Measurements from ENCODE around the gene SLC39A11.
"Not testable (repeated sequence)": the region's sequence is repeated elsewhere in the genome, so short reads cannot be mapped to it uniquely, and the experiment has no call there.

Gene SLC39A11

GRCh38 chr17:72921347-72922054, 171.0 kb downstream of the SLC39A11 start:
- DNase-seq (ENCODE audit: low read depth, low spot score), result no peak

DNA sequence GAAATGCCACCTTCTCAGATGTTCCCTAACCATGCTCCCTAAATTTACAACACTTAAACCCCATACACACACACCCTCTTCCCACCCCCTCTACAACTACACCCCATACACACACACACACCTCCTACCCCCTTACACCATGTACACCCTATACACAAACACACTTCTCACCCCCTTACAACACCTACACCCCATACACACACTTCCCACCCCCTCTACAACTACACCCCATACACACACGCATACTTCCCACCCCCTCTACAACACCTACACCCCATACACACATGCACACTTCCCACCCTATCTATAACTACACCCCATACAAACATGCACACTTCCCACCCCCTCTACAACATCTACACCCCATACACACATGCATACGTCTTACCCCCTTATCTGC, 172.0 kb downstream of the SLC39A11 start:
- no peak for DNase-seq (ENCODE audit: low read depth, low spot score)

- DNase-seq (ENCODE audit: low read depth, low spot score), result no peak
Observed at GRCh38 chr17:72916991-72917390, 175.5 kb downstream of the SLC39A11 start.

- no peak for DNase-seq (ENCODE audit: low read depth, low spot score)
Observed at GRCh38 chr17:72915625-72916081, 176.8 kb downstream of the SLC39A11 start.

GRCh38 chr17:72913142-72913682, 179.3 kb downstream of the SLC39A11 start:
- no peak for DNase-seq (ENCODE audit: low read depth, low spot score)

DNA sequence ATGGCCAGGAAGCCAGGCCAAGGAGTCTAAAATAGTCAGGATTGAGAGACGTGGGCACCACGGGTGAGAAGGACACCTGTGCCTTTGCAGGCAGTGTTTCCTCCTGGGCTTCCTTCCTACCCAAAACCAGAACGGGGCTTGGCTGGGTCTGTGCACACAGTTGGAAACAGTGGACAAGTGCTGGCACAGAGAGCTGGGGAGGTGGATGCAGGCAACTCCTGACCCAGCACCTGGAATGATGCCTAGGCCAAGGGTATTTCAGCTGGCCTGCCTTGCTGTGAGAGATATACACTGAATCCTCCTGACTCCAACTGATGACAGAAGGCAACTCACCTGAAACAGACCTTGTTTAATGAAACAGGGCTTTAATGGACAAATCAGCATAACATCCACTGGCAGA, 186.2 kb downstream of the SLC39A11 start:
- DNase-seq (ENCODE audit: low read depth, low spot score), result no peak

DNA sequence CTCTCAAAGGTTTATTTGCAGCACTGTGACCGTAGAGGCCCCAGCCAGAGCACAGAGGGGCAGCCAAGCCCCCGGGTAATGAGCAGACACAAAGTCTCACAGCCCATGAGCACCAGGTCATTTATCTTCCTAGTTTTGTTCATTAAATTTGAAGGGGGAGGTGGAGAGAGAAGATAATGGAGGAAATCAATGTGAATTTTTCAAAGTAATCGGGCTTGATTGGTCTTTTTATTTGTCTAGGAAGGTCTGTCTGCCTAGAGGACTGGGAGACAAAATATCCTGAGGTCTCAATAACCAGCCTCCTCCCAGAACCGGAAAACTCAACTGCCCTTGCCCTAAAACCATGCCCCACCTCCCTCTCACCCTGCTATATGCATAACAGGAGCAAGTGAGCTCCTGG, 189.0 kb downstream of the SLC39A11 start:
- no peak for DNase-seq (ENCODE audit: low read depth, low spot score)

GRCh38 chr17:72901657-72902056, 190.8 kb downstream of the SLC39A11 start:
- no peak for DNase-seq (ENCODE audit: low read depth, low spot score)

DNA sequence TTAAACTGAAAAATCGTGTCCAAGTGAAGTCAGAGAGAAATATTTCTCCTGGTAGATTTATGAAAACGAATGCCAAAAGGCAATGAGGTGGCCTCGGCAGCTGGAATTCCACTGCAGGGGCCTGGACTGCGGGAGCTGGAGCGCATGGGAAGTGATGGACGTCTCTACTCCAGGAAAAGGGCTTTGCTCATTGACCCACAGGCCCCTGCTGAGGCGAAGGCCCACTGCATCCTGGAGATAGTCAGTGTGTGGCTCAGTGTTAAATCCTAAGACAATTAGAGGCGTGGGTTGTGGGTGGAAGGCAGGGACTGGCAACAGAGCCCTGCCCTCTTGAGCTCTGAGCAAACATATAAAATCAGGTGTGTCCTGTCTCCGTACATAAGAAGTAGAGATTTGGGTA, 191.4 kb downstream of the SLC39A11 start:
- no peak for DNase-seq (ENCODE audit: low read depth, low spot score)

- no peak for DNase-seq (ENCODE audit: low read depth, low spot score)
Observed at GRCh38 chr17:72900654-72900971, 191.9 kb downstream of the SLC39A11 start.

GRCh38 chr17:72898725-72899124, 193.8 kb downstream of the SLC39A11 start:
- no peak for DNase-seq (ENCODE audit: low read depth, low spot score)

DNA sequence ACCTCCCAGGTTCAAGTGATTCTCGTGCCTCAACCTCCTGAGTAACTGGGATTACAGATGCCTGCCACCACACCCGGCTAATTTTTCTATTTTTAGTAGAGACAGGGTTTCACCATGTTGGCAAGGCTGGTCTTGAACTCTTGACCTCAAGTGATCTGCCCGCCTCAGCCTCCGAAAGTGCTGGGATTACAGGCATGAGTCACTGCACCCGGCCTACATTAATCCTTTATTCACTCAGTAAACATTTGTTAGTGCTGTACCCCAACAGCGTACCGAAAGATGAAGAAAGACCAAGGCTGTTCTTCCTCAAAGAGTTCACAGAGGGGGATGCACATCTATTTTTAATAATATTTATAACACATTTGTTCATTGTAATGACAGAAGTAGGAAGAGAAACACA, 196.2 kb downstream of the SLC39A11 start:
- not testable (repeated sequence) for DNase-seq (ENCODE audit: low read depth, low spot score)

GRCh38 chr17:72891627-72892026, 200.9 kb downstream of the SLC39A11 start:
- no peak for DNase-seq (ENCODE audit: low read depth, low spot score)

- DNase-seq (ENCODE audit: low read depth, low spot score), result no peak
Observed at GRCh38 chr17:72890711-72891110, 201.8 kb downstream of the SLC39A11 start.

- DNase-seq (ENCODE audit: low read depth, low spot score), result no peak
Observed at GRCh38 chr17:72887917-72888316, 204.6 kb downstream of the SLC39A11 start.

GRCh38 chr17:72887322-72887721, 205.2 kb downstream of the SLC39A11 start:
- no peak for DNase-seq (ENCODE audit: low read depth, low spot score)

DNA sequence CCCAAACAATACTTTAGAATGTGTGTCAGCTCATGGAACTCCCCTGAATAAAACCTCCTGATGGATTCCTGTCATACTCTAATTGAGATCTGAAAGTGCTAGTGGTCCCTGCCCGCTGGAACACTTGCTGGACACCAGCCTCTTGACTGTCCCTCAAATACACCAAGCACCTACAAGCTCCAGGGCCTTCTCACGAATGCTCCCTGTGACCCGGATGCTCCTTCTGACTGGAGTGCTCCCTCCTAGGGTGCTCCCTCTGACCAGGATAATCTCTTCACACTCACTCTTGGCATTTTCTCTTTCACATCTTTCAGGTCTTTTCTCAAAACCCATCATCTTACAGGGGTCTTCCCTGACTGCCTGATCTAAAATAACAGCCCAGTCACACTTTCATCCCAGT, 205.9 kb downstream of the SLC39A11 start:
- DNase-seq (ENCODE audit: low read depth, low spot score), result no peak

- no peak for DNase-seq (ENCODE audit: low read depth, low spot score)
Observed at GRCh38 chr17:72884066-72884465, 208.4 kb downstream of the SLC39A11 start.

DNA sequence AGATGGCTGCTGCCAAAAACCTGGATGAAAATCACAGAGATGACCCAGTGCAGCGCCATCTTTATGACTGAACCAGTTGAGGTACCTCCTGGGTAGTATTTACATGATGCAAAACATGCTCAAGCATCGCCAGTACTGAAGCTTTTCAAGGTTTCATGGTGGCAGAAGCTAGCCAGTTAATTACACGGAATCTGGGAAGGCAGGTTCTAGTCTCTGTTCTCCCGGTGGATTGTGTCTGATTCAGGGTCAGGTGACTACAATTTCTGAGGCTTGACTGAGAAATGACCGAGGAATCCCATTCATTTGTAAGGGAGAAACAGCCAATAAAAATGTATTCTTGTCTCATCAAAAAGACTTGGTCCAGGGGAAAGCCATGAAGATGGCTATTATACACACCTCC, 209.1 kb downstream of the SLC39A11 start:
- no peak for DNase-seq (ENCODE audit: low read depth, low spot score)

- no peak for DNase-seq (ENCODE audit: low read depth, low spot score)
Observed at GRCh38 chr17:72882426-72882825, 210.1 kb downstream of the SLC39A11 start.

GRCh38 chr17:72879877-72880276, 212.6 kb downstream of the SLC39A11 start:
- no peak for DNase-seq (ENCODE audit: low read depth, low spot score)

- no peak for DNase-seq (ENCODE audit: low read depth, low spot score)
Observed at GRCh38 chr17:72878975-72879660, 213.4 kb downstream of the SLC39A11 start.

DNA sequence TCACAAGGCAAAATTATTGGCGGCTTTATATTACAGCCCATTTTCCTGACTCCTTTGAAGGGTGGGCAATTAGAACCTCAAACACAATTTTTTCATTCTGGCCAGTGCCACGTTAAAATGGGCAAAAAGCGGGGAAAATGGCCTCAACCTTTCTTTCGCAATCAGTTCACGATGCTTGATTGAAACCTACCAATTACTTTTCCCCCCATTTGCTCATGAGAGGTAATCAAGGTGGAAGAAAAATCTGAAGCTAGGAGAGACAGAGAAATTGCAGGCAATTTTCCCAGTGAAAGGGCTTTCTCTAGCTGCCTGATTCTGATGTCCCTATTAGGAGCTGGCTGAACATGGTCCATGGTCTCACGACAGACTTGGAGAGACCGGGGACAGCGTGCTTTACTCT, 215.1 kb downstream of the SLC39A11 start:
- DNase-seq (ENCODE audit: low read depth, low spot score), result no peak
